GM21360 (cell line): ENCODE data around the gene PDE4C.

Source experiments
- ATAC-seq: cut with Tn5 transposase; IDR thresholded peaks from one replicate; pipeline ENCODE4 v1.9.1; 2021; ENCODE audit warnings: mild to moderate bottlenecking, moderate library complexity; ENCODE audit not compliant: unreplicated experiment

PDE4C gene

GRCh38 chr19:18202778-18203407 lies 23.3 kb downstream of the PDE4C start:
- ATAC-seq: no peak

GRCh38 chr19:18202397-18202777 lies 23.9 kb downstream of the PDE4C start:
- no peak for ATAC-seq

GRCh38 chr19:18198374-18198773 lies 27.9 kb downstream of the PDE4C start:
- no peak for ATAC-seq

- ATAC-seq: no peak
Measured at GRCh38 chr19:18197941-18198340, 28.3 kb downstream of the PDE4C start.

- no peak for ATAC-seq
Measured at GRCh38 chr19:18197306-18197705, 28.9 kb downstream of the PDE4C start.

- no peak for ATAC-seq
Measured at GRCh38 chr19:18196511-18196845, 29.8 kb downstream of the PDE4C start.

GRCh38 chr19:18194554-18195238 lies 31.5 kb downstream of the PDE4C start:
- ATAC-seq: no peak

- no peak for ATAC-seq
Measured at GRCh38 chr19:18194181-18194530, 32.1 kb downstream of the PDE4C start.

GRCh38 chr19:18193388-18194180 lies 32.7 kb downstream of the PDE4C start:
- ATAC-seq: no peak

GRCh38 chr19:18192673-18193387 lies 33.4 kb downstream of the PDE4C start, which contains the start of gene MPV17L2:
TSS of gene MPV17L2 (plus strand) at chr19:18193218. CDS start at chr19:18193282, 64 bp downstream.
- peak; percentile 74 for ATAC-seq

- ATAC-seq: no peak
Measured at GRCh38 chr19:18191640-18192062, 34.6 kb downstream of the PDE4C start.

GRCh38 chr19:18190278-18190677 lies 36.0 kb downstream of the PDE4C start:
- no peak for ATAC-seq

- no peak for ATAC-seq
Measured at GRCh38 chr19:18185538-18185937, 40.7 kb downstream of the PDE4C start.

- no peak for ATAC-seq
Measured at GRCh38 chr19:18183529-18183928, 42.7 kb downstream of the PDE4C start.

- ATAC-seq: no peak
Measured at GRCh38 chr19:18179957-18180356, 46.3 kb downstream of the PDE4C start.

GRCh38 chr19:18176367-18177310 lies 49.6 kb downstream of the PDE4C start:
- ATAC-seq: no peak

GRCh38 chr19:18174983-18175382 lies 51.3 kb downstream of the PDE4C start:
- ATAC-seq: no peak
